Endothelial cell of umbilical vein (primary cell): Measurements from ENCODE around the gene RYR1. TPM values are rescaled to one million over a fixed set of nuclear protein-coding genes. Genes with fewer than 3 reads are reported as not detected.

Experiments used
- BruUV-seq: library from RNA; stranded (reverse); fragments of 400-500 nt; replicated peaks from 2 replicates; lab custom pipeline; 2021; lab: Mats Ljungman, UMichigan
- CTCF ChIA-PET: fragments of 300-600, 350-600 bp; sonication (Branson Sonifier 250); formaldehyde crosslinking; loops from one replicate; lab custom pipeline; 2021; ENCODE audit warnings: antibody characterized with exemption, inconsistent platforms; lab: Charles Lee
- POLR2A ChIA-PET: fragments of 300-600, 350-600 bp; sonication (Branson Sonifier 250); formaldehyde crosslinking; loops from one replicate; lab custom pipeline; 2021; ENCODE audit warnings: antibody characterized with exemption, inconsistent platforms; lab: Charles Lee
- DNase-seq: peaks from one replicate; pipeline ENCODE4 v3.0.0-alpha.2; 2011; ENCODE audit warnings: low read depth, low spot score
- FAIRE-seq: peaks from 2 replicates; lab custom pipeline; 2011; peaks lifted over from hg19 to GRCh38; lab: Jason Lieb, UNC
- H2AFZ ChIP-seq: 2 replicates; pipeline ENCODE4 v1.6.0; 2012; ENCODE audit warnings: low read depth, low read length, control low read depth, inconsistent platforms
- H3K27ac ChIP-seq: 2 replicates; pipeline ENCODE4 v1.5.1; 2011; ENCODE audit warnings: low read depth, mild to moderate bottlenecking, control low read depth, low read length, moderate library complexity; ENCODE audit not compliant: insufficient read depth
- H3K27me3 ChIP-seq, 2 experiments: 2 replicates each; pipeline versions ENCODE4 v1.6.0 to v1.6.1; 2011; ENCODE audit warnings: low read length in 2 of 2, mixed read lengths in 1 of 2; ENCODE audit not compliant: control insufficient read depth in 2 of 2, insufficient read depth in 2 of 2
- H3K36me3 ChIP-seq, 2 experiments: 2 replicates in 1 of 2; 3 replicates in 1 of 2; pipeline ENCODE4 v1.5.1; 2011; ENCODE audit warnings: low read length in 2 of 2, mild to moderate bottlenecking in 1 of 2, moderate library complexity in 1 of 2; ENCODE audit not compliant: control insufficient read depth in 2 of 2, insufficient read depth in 2 of 2; ENCODE audit errors: extremely low read depth in 1 of 2
- H3K4me1 ChIP-seq: 3 replicates; pipeline ENCODE4 v1.5.1; 2011; ENCODE audit warnings: mild to moderate bottlenecking, low read length; ENCODE audit not compliant: control insufficient read depth, insufficient read depth; ENCODE audit errors: extremely low read depth
- H3K4me2 ChIP-seq: 2 replicates; pipeline ENCODE4 v1.6.1; 2011; ENCODE audit warnings: low read length, control low read depth, mixed read lengths; ENCODE audit not compliant: insufficient read depth
- H3K4me3 ChIP-seq, 3 experiments: fragments of 200-600 bp in 1 of 3; sonication (generic), shearing (Covaris generic) in 1 of 3; replicated peaks in 1 of 3; 2 replicates each; pipeline ENCODE4 v1.5.1; 2011 to 2016; ENCODE audit warnings: control low read depth in 3 of 3, low read length in 3 of 3, mild to moderate bottlenecking in 2 of 3, inconsistent platforms in 1 of 3, low read depth in 1 of 3, moderate library complexity in 1 of 3; ENCODE audit not compliant: insufficient read depth in 1 of 3
- H3K79me2 ChIP-seq: 2 replicates; pipeline ENCODE4 v1.6.0; 2012; ENCODE audit warnings: low read length, inconsistent platforms; ENCODE audit not compliant: control insufficient read depth, insufficient read depth
- H3K9ac ChIP-seq: replicated peaks from 2 replicates; pipeline ENCODE3; 2011; ENCODE audit warnings: low read length, control low read depth; ENCODE audit not compliant: insufficient read depth; ENCODE audit errors: extremely low read depth
- H3K9me1 ChIP-seq: replicated peaks from 3 replicates; pipeline ENCODE4 v1.6.0; 2011; ENCODE audit warnings: mild to moderate bottlenecking, low read length; ENCODE audit not compliant: control insufficient read depth, insufficient read depth; ENCODE audit errors: extremely low read depth
- H3K9me3 ChIP-seq: replicated peaks from 2 replicates; pipeline ENCODE4 v1.5.1; 2012; ENCODE audit warnings: low read length, inconsistent platforms; ENCODE audit not compliant: control insufficient read depth, insufficient read depth
- H4K20me1 ChIP-seq: replicated peaks from 2 replicates; pipeline ENCODE3; 2011; ENCODE audit warnings: mild to moderate bottlenecking, low read length; ENCODE audit not compliant: control insufficient read depth, insufficient read depth; ENCODE audit errors: extremely low read depth
- EZH2 ChIP-seq: IDR thresholded peaks from 2 replicates; pipeline ENCODE4 v1.6.1; 2012; ENCODE audit warnings: borderline replicate concordance, low read depth, mild to moderate bottlenecking, moderate library complexity, low read length, inconsistent platforms; ENCODE audit not compliant: severe bottlenecking
- FOS ChIP-seq: IDR thresholded peaks from 2 replicates; pipeline ENCODE4 v1.6.1; 2011; ENCODE audit warnings: mild to moderate bottlenecking, low read length, moderate library complexity, borderline replicate concordance; ENCODE audit not compliant: insufficient read depth
- GATA2 ChIP-seq: IDR thresholded peaks from 2 replicates; pipeline ENCODE4 v1.7.0; 2011; ENCODE audit warnings: low read depth, mild to moderate bottlenecking, moderate library complexity, mixed read lengths, low read length; ENCODE audit not compliant: insufficient read length, insufficient read depth
- JUN ChIP-seq: IDR thresholded peaks from 2 replicates; pipeline ENCODE4 v1.6.1; 2011; ENCODE audit warnings: borderline replicate concordance, low read depth; ENCODE audit not compliant: insufficient read length, insufficient read depth
- MYC ChIP-seq: IDR thresholded peaks from one replicate; pipeline ENCODE4 v1.6.1; 2011; ENCODE audit warnings: mild to moderate bottlenecking, low read depth, low read length
- POLR2A ChIP-seq: IDR thresholded peaks from 2 replicates; pipeline ENCODE4 v1.6.1; 2012; ENCODE audit warnings: low read depth, mild to moderate bottlenecking, control low read depth, low read length
- POLR2AphosphoS5 ChIP-seq: IDR thresholded peaks from 2 replicates; pipeline ENCODE4 v1.6.1; 2012; ENCODE audit warnings: low read depth, mild to moderate bottlenecking, control low read depth, low read length, moderate library complexity; ENCODE audit not compliant: insufficient read depth
- dilution Hi-C: fragments of 300-500 bp; cut with MboI; formaldehyde crosslinking; loops from one replicate; pipeline ENCODE4 v1.15.0; 2019; ENCODE audit warnings: low sequenced_read_pairs; ENCODE audit not compliant: extremely low pct_ligation_motif_present
- intact Hi-C: fragments of 100-400 bp; cut with micrococcal nuclease; formaldehyde crosslinking; loops from one replicate; pipeline ENCODE4 v1.10.0; 2022
- polyA plus RNA-seq, 4 experiments: library from polyadenylated mRNA; depleted of rRNA in 3 of 4; stranded (reverse) in 3 of 4; unstranded in 1 of 4; fragments of >200 nt; gene quantifications; 2 replicates each; pipeline versions ENCODE4 v1.2.1 to v1.2.3, GENCODE V29; 2011 to 2012; ENCODE audit warnings: missing spikeins in 1 of 4
- total RNA-seq: library from RNA; stranded (reverse); gene quantifications from 2 replicates; pipeline ENCODE4 v1.2.3, GENCODE V29; 2021
- TF ChIP-seq, protein P1 (sequence below): IDR thresholded peaks from 2 replicates; pipeline ENCODE4 v1.6.1; 2011; ENCODE audit not compliant: insufficient read depth, insufficient read length
- TF ChIP-seq, protein P2 (sequence below), 2 donors: IDR thresholded peaks; 1 replicate in 1 of 2; 2 replicates in 1 of 2; pipeline ENCODE4 v1.5.1; 2011; ENCODE audit warnings: low read length in 2 of 2, mild to moderate bottlenecking in 2 of 2, moderate library complexity in 2 of 2, control low read depth in 1 of 2, inconsistent platforms in 1 of 2, low read depth in 1 of 2; ENCODE audit not compliant: insufficient read depth in 1 of 2; ENCODE audit errors: extremely low read depth in 1 of 2

RYR1 gene
- total and polyA plus RNA-seq, 2 donors (not counting 3 experiments of a cell fraction or from before 2014, with no cell fraction given): under 0.01 to 0.02 TPM

DNA sequence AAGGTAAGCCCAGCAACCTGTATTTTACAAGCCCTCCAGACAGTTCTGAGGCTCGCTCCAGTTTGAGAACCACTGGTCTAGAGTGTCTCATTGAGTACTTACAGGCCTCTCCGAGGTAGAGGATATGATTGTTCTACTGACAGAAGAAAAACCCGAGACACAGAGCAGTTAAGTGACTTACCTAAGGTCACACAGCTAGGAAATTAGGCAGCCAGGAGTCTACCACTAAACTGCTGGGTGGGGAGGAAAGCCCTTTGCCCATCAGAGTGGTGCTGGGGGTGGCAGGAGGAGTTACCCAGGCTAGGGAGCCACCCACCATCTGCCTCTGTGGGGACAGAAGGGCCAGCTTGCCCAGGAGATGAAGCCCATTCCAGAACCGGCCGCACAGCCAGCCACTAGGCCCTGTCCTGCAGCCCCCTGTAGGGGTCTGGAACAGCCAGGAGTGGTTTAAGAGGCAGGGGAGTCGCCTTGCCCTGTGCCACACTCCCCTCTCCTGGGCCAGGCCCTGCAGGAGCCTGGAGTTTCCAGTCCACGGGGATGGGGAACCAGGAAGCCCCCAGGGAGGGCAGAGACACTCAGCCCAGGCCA lies 8.2 kb upstream of the RYR1 start:
- Histone ChIP-seq H4K20me1 (no peaks in the 10 kb centered on the region), H3K27ac (no peak overlapping the region), H2AFZ (no peak overlapping the region), H3K79me2 (no peaks in the 10 kb centered on the region), H3K4me2 (no peak overlapping the region), H3K9ac (no peak overlapping the region), H3K4me1 (no peaks in the 10 kb centered on the region), H3K9me3 (no peaks in the 10 kb centered on the region), H3K36me3 (no peaks in the 10 kb centered on the region), H3K4me3 (no peak overlapping the region), H3K9me1 (no peaks in the 10 kb centered on the region), H3K27me3 (no peaks in the 10 kb centered on the region)
- CTCF ChIA-PET: no interaction called here
- POLR2A ChIA-PET: no interaction called here
- intact Hi-C loops: no loop called here
- DNase-seq (no peak), FAIRE-seq (no peak)
- dilution Hi-C loops: no loop called here
- no peak for TF ChIP-seq GATA2
- TF ChIP-seq, protein P1, sequence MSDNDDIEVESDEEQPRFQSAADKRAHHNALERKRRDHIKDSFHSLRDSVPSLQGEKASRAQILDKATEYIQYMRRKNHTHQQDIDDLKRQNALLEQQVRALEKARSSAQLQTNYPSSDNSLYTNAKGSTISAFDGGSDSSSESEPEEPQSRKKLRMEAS: no peak
- TF ChIP-seq FOS: no peak
- TF ChIP-seq, protein P2, sequence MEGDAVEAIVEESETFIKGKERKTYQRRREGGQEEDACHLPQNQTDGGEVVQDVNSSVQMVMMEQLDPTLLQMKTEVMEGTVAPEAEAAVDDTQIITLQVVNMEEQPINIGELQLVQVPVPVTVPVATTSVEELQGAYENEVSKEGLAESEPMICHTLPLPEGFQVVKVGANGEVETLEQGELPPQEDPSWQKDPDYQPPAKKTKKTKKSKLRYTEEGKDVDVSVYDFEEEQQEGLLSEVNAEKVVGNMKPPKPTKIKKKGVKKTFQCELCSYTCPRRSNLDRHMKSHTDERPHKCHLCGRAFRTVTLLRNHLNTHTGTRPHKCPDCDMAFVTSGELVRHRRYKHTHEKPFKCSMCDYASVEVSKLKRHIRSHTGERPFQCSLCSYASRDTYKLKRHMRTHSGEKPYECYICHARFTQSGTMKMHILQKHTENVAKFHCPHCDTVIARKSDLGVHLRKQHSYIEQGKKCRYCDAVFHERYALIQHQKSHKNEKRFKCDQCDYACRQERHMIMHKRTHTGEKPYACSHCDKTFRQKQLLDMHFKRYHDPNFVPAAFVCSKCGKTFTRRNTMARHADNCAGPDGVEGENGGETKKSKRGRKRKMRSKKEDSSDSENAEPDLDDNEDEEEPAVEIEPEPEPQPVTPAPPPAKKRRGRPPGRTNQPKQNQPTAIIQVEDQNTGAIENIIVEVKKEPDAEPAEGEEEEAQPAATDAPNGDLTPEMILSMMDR (IDR thresholded peaks at IDR 0.05; ENCODE audit: extremely low read depth in 1 of 2, insufficient read depth in 1 of 2, low read depth in 1 of 2, low read length in 2 of 2): no peak
- TF ChIP-seq POLR2A: no peak
- no peak for TF ChIP-seq POLR2AphosphoS5
- TF ChIP-seq EZH2: no peak
- TF ChIP-seq MYC: no peak
- no peak for TF ChIP-seq JUN
- no TSS peak for BruUV-seq
